ENCODE results near the gene KIF13A.

Gene KIF13A

DNA sequence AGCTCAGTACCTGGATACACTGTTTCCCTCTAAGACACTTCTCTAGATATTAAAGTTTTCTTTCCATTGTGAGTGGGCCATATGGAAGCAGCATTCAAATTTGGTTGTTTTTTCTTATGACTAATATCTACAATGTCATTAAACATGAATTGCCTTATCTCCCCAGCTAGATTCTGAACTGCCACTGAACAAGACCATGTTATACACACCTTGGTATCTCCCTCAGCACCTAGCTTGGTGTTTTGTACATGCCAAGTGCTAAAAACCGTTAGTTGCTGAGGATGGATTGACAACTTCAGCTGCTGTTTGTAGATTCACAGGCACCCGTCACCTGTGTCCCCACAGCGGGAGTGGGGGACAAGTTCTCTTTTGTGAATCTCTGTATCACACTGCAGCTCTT, 131.1 kb downstream of the KIF13A start:
- TF ChIP-seq, protein P1, sequence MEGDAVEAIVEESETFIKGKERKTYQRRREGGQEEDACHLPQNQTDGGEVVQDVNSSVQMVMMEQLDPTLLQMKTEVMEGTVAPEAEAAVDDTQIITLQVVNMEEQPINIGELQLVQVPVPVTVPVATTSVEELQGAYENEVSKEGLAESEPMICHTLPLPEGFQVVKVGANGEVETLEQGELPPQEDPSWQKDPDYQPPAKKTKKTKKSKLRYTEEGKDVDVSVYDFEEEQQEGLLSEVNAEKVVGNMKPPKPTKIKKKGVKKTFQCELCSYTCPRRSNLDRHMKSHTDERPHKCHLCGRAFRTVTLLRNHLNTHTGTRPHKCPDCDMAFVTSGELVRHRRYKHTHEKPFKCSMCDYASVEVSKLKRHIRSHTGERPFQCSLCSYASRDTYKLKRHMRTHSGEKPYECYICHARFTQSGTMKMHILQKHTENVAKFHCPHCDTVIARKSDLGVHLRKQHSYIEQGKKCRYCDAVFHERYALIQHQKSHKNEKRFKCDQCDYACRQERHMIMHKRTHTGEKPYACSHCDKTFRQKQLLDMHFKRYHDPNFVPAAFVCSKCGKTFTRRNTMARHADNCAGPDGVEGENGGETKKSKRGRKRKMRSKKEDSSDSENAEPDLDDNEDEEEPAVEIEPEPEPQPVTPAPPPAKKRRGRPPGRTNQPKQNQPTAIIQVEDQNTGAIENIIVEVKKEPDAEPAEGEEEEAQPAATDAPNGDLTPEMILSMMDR (IDR thresholded peaks at IDR 0.05; ENCODE audit: borderline replicate concordance, control extremely low read depth, extremely low read depth, insufficient read depth, missing control alignments), result no peak
- in situ Hi-C loops (cut with MboI; ENCODE audit: low sequenced_read_pairs, unreplicated experiment), result no loop called here
- DNase-seq (ENCODE audit: low spot score), result no peak

DNA sequence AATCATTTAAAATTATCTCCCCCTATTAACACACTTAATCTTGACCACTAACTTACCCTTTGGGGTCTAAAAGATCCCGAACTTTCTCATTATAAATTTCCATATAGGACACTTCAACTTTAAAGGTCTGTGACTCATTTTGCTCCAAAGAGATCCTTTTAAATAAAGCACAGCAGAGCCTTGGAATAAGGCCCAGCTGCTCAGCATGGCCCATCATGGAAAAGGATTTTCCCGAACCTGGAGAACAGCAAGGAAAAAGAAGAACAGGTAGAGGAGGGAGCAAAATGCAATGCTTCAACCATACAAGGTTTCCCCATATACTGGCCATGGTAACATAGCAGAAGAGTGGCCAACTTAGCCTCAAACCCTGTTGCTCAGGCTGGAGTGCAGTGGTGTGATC, 132.1 kb downstream of the KIF13A start:
- in situ Hi-C loops (cut with MboI; ENCODE audit: low sequenced_read_pairs, unreplicated experiment), result no loop called here
- TF ChIP-seq, protein P1 (IDR thresholded peaks at IDR 0.05; ENCODE audit: borderline replicate concordance, control extremely low read depth, extremely low read depth, insufficient read depth, missing control alignments), result no peak
- DNase-seq (ENCODE audit: low spot score), result no peak

DNA sequence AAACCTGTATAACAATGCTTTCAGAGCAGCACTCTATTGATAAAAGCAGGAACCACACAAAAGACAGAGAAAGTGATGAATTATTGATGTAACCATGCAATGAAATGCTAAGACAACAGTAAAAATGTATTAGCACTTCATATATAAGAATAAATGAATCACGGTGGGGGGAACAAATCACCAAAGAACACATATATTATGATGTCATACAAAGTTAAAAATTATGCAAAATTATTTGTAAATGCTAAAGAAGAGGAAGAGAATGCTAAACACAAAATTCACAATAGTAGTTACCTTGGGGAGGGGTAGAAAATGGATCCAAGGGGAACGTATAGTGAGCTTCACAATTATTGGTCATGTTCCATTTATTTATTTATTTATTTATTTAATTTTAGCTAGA, 133.9 kb downstream of the KIF13A start:
- TF ChIP-seq, protein P1 (IDR thresholded peaks at IDR 0.05; ENCODE audit: borderline replicate concordance, control extremely low read depth, extremely low read depth, insufficient read depth, missing control alignments), result no peak
- in situ Hi-C loops (cut with MboI; ENCODE audit: low sequenced_read_pairs, unreplicated experiment), result no loop called here

DNA sequence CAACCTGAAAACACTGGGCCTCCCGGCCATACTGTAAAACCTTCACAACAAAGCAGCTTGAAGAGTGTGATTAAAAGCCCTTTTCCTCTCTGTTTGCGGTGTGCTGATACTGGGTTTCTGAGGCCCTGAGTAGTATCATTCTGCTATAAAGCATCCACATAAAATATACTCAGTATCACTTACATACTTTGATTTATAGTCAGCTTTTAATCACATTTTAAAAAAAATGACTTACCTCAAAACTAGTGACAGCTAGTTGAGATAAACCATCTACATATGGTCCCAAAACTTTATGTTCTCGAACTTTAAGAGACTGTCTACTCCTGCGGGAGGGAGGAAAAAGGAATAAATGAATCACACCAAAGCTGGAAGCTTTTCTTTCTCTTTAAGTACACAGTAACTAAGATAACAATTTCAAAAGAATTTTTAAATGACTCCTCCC, 135.7 kb downstream of the KIF13A start:
- TF ChIP-seq, protein P1 (IDR thresholded peaks at IDR 0.05; ENCODE audit: borderline replicate concordance, control extremely low read depth, extremely low read depth, insufficient read depth, missing control alignments), result no peak
- in situ Hi-C loops (cut with MboI; ENCODE audit: low sequenced_read_pairs, unreplicated experiment), result no loop called here
- no peak for DNase-seq (ENCODE audit: low spot score)

More for the DNA sequence above, 133.9 kb downstream of the KIF13A start:
- DNase-seq (ENCODE audit: low spot score), result no peak

DNA sequence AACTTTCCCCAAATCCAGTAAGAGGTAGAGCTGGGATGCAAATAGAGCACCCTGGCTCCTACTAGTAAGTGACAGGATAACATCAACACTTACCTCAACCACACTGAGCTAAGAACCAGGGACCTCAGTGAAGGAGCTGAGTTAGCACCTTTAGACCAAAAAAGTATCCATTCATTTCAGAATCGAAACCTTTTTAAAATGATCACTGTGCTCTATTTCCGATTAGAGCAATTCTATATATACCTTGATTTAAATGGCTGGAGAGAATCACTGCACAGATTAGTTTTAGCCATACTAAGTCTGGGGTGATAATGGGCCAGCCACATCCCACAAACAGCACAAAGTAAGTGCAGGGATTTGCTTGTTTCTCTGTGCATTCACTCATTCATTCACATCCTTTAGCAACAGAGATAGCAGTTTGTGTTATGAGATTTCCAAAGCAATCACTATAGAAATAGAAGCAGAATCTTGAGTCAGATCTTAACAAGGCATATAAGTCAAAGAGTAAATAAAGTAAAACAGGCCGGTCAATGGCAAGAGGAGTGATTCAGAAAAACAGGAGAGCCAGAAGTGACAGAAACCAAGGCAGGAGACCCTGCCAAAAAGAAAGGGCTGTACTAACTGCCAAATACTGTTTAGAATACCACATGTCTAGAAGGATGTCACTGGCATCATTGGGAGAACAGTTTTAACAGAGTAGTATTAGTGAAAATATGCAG, 136.3 kb downstream of the KIF13A start:
- TF ChIP-seq, protein P1 (IDR thresholded peaks at IDR 0.05; ENCODE audit: borderline replicate concordance, control extremely low read depth, extremely low read depth, insufficient read depth, missing control alignments), result no peak
- in situ Hi-C loops (cut with MboI; ENCODE audit: low sequenced_read_pairs, unreplicated experiment), result no loop called here
- no peak for DNase-seq (ENCODE audit: low spot score)

DNA sequence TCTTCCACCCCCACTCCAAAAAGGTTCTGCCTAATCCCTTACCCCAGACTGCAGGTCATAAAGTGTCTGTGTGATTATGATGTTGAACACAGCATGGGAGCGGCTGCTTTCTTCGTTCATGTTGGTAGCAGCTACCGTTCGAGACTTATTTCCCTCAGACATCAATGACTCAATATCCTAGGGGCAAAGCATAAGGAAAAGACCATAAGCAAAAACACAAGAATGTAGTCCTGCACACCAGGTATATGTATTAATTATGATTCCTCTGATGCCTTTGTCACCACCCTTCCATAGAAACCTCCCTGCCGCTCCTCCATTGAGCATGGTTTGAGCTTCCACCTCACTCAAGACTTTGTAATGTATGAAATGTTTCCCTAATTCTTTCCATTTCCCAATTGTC, 137.2 kb downstream of the KIF13A start:
- in situ Hi-C loops (cut with MboI; ENCODE audit: low sequenced_read_pairs, unreplicated experiment), result no loop called here
- DNase-seq (ENCODE audit: low spot score), result no peak
- TF ChIP-seq, protein P1 (IDR thresholded peaks at IDR 0.05; ENCODE audit: borderline replicate concordance, control extremely low read depth, extremely low read depth, insufficient read depth, missing control alignments), result no peak

Data from GM13976 (cell line).